ENCODE measurements around the gene PTPN7. TPM values are rescaled to one million over a fixed set of nuclear protein-coding genes. Genes with fewer than 3 reads are reported as not detected.

PTPN7 gene
- total and polyA plus RNA-seq, 2 of the 13 experiments (the other 11 are each of a cell fraction or from before 2014, with no cell fraction given) = not detected

DNA sequence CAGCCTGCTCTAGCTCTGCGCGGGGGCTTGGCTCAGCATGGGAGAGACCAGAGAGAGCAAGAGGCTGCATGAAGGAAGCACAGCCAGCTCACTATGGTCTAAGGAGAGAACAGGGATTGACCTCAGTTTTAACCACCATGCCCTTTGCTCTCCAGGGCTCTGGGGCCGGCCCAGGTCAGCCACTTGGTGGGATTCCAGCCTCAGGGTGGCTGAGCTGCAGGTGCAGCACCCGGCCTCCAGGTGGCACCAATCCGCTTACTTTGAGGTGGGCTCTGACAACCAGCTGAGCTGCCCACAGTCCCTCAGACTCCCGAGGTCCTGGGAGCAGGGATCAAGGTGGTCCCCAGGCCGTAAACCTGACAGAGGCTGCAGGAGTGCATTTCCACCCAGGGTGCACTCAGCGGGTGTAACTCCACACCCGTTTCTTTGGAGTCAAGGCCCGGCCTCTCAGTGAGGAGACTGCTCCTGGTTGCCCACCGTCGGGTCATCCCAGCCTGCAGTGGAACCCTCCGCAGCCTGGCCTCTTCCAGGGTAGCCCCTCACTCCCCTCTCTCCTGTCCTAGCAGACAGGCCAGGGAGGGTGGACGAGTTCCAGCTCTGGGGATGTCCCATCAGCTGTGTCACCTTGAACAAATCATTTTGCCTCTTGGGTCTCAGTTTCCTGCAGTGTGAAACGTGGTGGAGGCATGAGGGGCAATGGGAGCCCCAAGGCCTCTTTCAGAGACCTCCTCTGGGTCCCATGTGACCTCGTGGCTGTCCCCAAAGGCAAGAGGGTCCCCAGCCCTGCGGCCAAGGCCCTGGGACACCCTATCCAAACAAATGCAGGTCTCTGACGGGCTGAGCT is 32.6 kb upstream of the PTPN7 start (continued):
- TF ChIP-seq, protein P1, sequence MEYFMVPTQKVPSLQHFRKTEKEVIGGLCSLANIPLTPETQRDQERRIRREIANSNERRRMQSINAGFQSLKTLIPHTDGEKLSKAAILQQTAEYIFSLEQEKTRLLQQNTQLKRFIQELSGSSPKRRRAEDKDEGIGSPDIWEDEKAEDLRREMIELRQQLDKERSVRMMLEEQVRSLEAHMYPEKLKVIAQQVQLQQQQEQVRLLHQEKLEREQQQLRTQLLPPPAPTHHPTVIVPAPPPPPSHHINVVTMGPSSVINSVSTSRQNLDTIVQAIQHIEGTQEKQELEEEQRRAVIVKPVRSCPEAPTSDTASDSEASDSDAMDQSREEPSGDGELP (IDR thresholded peaks at IDR 0.05; ENCODE audit: borderline replicate concordance, low read depth) = peak; percentile 84
- TF ChIP-seq ZNF326 (CRISPR knock-in tag; IDR thresholded peaks at IDR 0.05; ENCODE audit: borderline replicate concordance) = no peak
- no peak for TF ChIP-seq ZNF234 (CRISPR knock-in tag; conservative IDR thresholded peaks at IDR 0.05)
- TF ChIP-seq POLR2AphosphoS2 (IDR thresholded peaks at IDR 0.05; ENCODE audit: low read depth, low read length) = no peak
- no peak for TF ChIP-seq KDM1A (CRISPR knock-in tag; IDR thresholded peaks at IDR 0.05)
- TF ChIP-seq, protein P2, sequence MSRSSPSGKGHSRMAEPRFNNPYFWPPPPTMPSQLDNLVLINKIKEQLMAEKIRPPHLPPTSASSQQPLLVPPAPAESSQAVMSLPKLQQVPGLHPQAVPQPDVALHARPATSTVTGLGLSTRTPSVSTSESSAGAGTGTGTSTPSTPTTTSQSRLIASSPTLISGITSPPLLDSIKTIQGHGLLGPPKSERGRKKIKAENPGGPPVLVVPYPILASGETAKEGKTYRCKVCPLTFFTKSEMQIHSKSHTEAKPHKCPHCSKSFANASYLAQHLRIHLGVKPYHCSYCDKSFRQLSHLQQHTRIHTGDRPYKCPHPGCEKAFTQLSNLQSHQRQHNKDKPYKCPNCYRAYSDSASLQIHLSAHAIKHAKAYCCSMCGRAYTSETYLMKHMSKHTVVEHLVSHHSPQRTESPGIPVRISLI (CRISPR knock-in tag; IDR thresholded peaks at IDR 0.05; ENCODE audit: borderline replicate concordance) = 0 out of 2 replicates have a peak, but pooled peaks have one; percentile 20
- no peak for TF ChIP-seq ZNF124 (CRISPR knock-in tag; IDR thresholded peaks at IDR 0.05)
- TF ChIP-seq ZNF550 (CRISPR knock-in tag; IDR thresholded peaks at IDR 0.05; ENCODE audit: borderline replicate concordance) = no peak
- no peak for TF ChIP-seq CCAR2 (optimal IDR thresholded peaks at IDR 0.05; ENCODE audit: low read depth, low read length)
- TF ChIP-seq SCMH1 (CRISPR knock-in tag; IDR thresholded peaks at IDR 0.05; ENCODE audit: borderline replicate concordance) = no peak
- TF ChIP-seq, protein P3, sequence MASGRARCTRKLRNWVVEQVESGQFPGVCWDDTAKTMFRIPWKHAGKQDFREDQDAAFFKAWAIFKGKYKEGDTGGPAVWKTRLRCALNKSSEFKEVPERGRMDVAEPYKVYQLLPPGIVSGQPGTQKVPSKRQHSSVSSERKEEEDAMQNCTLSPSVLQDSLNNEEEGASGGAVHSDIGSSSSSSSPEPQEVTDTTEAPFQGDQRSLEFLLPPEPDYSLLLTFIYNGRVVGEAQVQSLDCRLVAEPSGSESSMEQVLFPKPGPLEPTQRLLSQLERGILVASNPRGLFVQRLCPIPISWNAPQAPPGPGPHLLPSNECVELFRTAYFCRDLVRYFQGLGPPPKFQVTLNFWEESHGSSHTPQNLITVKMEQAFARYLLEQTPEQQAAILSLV (CRISPR knock-in tag; IDR thresholded peaks at IDR 0.05; ENCODE audit: borderline replicate concordance) = 0 out of 2 replicates have a peak, but pooled peaks have one; percentile 49
- TF ChIP-seq ZNF558 (CRISPR knock-in tag; IDR thresholded peaks at IDR 0.05; ENCODE audit: borderline replicate concordance) = no peak
- no peak for TF ChIP-seq ZNF10 (CRISPR knock-in tag; IDR thresholded peaks at IDR 0.05; ENCODE audit: borderline replicate concordance, low read depth)
- peak; percentile 70 for TF ChIP-seq STAG1 (CRISPR knock-in tag; IDR thresholded peaks at IDR 0.05)
- no peak for TF ChIP-seq HES4 (CRISPR knock-in tag; IDR thresholded peaks at IDR 0.05; ENCODE audit: borderline replicate concordance)
- TF ChIP-seq ZSCAN29 (CRISPR knock-in tag; conservative IDR thresholded peaks at IDR 0.05) = no peak
- no peak for TF ChIP-seq ZNF335 (CRISPR knock-in tag; IDR thresholded peaks at IDR 0.05)
- TF ChIP-seq, protein P4, sequence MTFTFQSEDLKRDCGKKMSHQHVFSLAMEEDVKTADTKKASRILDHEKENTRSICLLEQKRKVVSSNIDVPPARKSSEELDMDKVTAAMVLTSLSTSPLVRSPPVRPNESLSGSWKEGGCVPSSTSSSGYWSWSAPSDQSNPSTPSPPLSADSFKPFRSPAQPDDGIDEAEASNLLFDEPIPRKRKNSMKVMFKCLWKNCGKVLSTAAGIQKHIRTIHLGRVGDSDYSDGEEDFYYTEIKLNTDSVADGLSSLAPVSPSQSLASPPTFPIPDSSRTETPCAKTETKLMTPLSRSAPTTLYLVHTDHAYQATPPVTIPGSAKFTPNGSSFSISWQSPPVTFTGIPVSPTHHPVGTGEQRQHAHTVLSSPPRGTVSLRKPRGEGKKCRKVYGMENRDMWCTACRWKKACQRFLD (CRISPR knock-in tag; IDR thresholded peaks at IDR 0.05; ENCODE audit: borderline replicate concordance) = no peak
- TF ChIP-seq, protein P5, sequence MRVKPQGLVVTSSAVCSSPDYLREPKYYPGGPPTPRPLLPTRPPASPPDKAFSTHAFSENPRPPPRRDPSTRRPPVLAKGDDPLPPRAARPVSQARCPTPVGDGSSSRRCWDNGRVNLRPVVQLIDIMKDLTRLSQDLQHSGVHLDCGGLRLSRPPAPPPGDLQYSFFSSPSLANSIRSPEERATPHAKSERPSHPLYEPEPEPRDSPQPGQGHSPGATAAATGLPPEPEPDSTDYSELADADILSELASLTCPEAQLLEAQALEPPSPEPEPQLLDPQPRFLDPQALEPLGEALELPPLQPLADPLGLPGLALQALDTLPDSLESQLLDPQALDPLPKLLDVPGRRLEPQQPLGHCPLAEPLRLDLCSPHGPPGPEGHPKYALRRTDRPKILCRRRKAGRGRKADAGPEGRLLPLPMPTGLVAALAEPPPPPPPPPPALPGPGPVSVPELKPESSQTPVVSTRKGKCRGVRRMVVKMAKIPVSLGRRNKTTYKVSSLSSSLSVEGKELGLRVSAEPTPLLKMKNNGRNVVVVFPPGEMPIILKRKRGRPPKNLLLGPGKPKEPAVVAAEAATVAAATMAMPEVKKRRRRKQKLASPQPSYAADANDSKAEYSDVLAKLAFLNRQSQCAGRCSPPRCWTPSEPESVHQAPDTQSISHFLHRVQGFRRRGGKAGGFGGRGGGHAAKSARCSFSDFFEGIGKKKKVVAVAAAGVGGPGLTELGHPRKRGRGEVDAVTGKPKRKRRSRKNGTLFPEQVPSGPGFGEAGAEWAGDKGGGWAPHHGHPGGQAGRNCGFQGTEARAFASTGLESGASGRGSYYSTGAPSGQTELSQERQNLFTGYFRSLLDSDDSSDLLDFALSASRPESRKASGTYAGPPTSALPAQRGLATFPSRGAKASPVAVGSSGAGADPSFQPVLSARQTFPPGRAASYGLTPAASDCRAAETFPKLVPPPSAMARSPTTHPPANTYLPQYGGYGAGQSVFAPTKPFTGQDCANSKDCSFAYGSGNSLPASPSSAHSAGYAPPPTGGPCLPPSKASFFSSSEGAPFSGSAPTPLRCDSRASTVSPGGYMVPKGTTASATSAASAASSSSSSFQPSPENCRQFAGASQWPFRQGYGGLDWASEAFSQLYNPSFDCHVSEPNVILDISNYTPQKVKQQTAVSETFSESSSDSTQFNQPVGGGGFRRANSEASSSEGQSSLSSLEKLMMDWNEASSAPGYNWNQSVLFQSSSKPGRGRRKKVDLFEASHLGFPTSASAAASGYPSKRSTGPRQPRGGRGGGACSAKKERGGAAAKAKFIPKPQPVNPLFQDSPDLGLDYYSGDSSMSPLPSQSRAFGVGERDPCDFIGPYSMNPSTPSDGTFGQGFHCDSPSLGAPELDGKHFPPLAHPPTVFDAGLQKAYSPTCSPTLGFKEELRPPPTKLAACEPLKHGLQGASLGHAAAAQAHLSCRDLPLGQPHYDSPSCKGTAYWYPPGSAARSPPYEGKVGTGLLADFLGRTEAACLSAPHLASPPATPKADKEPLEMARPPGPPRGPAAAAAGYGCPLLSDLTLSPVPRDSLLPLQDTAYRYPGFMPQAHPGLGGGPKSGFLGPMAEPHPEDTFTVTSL (CRISPR knock-in tag; IDR thresholded peaks at IDR 0.05; ENCODE audit: borderline replicate concordance) = no peak
